ENCODE data around the gene TBATA.
A peak's percentile ranks its signal among the peaks of the same experiment; 100 is the strongest.

The TBATA gene, protein sequence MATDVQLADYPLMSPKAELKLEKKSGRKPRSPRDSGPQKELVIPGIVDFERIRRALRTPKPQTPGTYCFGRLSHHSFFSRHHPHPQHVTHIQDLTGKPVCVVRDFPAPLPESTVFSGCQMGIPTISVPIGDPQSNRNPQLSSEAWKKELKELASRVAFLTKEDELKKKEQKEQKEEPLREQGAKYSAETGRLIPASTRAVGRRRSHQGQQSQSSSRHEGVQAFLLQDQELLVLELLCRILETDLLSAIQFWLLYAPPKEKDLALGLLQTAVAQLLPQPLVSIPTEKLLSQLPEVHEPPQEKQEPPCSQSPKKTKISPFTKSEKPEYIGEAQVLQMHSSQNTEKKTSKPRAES

DNA sequence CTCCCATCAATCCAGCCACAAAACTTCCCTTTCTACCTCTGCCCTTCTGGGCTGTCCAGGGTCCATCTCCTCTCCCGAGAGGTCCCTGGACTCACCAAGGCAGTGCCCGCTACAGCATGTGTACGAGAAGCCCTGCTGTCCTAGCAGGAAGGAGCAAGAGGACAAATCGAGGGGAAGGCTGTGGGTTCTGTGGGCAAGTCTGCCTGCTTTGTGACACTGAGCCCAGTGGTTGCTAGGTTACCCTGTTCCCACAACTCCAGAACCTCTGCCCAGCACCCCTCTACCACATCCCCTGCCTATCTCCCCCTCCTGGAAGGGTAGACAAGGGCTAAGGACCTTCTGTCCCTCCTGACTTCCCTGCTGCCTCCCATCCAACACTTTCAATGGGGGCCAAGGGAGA is at the start of gene TBATA:
TBATA (minus strand) TSS at position 188 of the 400 bp plus-strand sequence. CDS start 1,998 bp downstream, outside the sequence.
- DNase-seq: no peak

DNA sequence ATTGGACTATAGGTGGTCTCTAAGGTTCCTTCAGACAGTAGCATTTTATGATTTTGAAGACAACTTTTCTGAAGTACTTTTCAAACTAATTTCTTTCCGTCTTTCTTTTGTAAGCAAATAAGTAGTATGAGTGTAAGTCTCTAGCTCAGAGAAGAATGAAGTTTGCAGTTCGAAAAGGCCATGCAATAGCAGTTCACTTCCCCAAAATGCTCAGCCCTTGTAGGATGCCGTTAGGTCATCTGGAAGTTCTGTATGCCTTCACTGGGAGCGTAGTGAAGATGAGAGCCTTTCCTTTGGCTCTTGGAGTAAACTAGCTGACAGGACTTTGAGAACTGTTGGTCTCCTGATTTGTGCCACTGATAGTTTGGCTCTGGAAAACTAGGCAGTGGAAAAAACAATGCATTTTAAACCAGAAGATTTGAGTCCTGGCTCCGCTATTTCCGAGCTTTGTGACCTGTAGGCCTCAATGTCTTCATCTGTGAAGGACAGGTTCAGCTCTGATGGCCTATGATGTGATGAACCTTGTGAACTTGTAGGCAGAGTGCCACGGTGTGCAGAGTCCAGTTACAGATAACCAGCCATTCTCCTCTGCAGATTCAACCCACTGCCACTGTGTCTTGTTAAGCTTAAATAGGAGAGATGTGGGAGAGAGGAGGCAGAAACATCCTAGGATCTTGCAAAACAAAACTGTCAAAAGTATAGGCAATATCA is 49.4 kb upstream of the TBATA start:
- DNase-seq: no peak

GRCh38 chr10:70834021-70834420 is 48.8 kb upstream of the TBATA start:
- DNase-seq: no peak

GRCh38 chr10:70833601-70834000 is 48.4 kb upstream of the TBATA start:
- no peak for DNase-seq

GRCh38 chr10:70832852-70833528 is 47.8 kb upstream of the TBATA start:
- no peak for DNase-seq

- no peak for DNase-seq
Measured at GRCh38 chr10:70832221-70832620, 47.0 kb upstream of the TBATA start.

DNA sequence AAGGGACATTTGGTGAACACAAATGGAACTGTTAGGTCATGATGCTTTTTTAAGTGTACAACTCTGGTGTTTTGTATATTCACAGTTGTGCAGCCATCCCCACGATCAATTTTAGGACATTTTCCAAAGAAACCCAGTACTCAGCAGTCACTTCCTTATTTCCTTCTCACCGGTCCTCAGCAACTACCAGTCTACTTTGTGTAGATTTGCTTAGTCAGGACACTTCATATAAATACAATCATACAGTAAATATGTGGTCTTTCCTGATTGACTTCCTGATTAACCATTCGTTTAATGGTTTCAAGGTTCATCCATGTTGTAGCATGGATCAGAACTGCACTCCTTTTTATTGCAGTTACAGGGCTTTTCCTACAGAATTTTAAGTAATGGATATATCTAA is 45.0 kb upstream of the TBATA start:
- no peak for DNase-seq

- DNase-seq: no peak
Measured at GRCh38 chr10:70829543-70829942, 44.4 kb upstream of the TBATA start.

DNA sequence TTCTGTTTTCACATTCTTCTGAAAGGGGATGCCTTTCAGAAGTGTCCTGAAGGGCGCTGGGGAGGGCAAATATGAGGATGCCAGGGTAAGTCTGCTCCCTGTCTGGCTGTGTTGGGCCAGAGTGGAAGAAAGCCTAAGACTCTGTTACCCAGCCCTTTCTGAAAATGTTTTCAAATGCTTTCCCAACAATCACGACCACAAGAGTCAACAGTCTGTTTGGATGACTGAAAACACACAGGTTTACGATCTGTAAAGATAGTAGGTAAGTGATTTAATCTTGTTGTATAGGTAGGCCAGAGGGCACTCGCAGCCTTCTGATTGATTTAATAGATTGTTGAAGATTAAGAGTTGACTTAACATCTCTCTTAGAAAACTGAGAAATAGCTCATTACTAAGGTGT is 43.7 kb upstream of the TBATA start:
- no peak for DNase-seq

DNA sequence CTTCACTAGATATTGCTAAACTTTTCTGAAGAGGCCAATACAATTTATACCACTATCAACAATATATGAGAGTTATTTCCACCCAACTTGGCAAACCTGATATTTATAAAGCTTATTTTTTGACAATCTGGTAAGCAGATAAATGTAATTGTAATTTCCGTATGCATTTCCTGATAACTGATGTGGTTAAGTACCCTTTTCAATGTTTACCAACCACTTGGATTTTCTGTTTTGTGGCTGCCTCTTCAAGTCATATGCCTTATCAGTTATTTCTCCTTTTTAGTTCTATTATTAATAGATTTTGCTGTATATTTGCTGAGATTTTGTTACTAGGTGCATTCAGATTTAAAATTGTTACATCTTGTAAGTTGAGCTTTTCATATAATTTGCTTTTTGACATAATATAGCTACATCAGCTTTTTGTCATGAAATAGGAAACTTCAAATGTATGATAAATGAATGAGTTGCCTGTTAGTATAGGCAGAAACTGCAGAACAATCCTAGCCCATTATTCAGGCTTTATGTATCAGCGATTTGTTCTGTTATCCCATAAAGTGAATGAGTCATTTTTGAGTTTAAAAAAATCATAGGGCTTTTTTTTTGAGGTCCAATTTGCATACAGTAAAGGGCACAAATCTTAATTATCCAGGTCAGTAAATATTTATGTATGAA is 42.0 kb upstream of the TBATA start:
- no peak for DNase-seq

GRCh38 chr10:70822076-70822820 is 37.1 kb upstream of the TBATA start:
- no peak for DNase-seq

DNA sequence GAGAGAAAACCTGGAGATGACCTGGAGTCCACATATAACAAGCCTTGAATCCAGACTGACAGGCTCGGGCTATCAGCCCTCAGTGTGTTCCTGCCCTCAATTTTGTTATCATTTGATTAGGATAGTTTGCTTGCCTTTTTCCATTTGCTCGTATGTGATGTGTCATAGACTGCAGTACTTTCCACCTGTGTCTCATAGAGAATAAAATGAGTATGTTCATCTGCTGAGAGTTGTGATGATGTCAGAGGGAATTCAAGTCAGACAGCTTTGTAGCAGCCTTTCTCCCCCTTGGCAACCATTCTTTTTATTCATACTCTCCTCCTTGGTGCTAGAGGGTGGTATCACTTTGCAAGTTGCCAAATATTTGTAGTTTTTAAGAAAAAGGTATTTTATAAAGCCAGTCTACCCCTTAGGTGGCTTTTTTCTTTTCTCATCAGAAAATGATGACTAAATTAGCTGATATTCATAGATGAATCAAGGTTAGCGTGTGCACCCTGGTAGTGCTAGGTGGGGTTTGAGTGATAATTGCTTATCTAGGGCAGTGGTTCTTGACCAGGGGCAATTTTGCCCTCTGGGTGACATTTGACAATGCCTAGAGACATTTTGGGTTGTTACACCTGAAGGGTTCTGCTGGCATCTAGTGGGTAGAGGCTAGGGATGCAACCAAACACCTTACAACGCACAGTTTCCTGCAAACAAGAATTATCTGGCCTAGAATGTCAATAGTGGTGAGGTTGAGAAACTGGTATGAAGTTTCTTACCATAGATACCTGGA is 36.0 kb upstream of the TBATA start:
- DNase-seq: no peak

DNA sequence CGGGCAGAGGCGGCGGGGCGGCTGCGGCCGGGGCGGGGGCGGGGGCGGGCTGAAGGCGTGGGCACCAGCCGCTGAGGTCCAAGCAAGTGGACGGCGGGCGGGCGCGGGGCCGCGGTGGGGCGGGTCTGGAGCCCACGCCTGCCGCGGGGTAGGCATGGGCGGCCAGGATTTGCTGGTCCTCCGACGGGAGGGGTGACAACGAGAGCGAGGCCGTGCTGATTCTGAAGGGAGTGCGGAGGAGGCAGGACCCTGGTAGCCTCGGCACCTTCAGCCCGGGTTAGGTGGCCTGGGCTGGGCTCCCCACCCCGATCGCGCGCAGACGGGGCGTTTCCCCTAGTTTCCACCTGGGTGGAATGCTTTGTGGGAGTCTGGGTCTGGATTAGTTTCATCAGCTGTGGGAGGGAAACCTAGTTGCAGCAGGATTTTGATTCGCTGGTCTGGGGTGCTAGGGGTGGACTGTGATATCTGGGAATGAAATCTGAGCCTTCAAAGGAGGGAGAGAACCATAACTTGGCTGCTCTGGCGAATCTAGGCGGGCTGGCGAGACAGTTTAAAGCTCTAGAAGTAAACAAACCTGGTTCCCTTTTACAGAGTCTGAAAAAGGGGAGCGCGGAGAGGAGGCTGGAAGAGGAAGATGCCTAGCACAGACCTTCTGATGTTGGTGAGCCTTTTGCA is 31.2 kb upstream of the TBATA start:
- peak; percentile 21 for DNase-seq

GRCh38 chr10:70815504-70816219 is 30.5 kb upstream of the TBATA start, which contains the start of gene SGPL1:
Gene SGPL1 (plus strand): TSS chr10:70815948. CDS start chr10:70816854, 906 bp downstream.
- peak; percentile 84 for DNase-seq

DNA sequence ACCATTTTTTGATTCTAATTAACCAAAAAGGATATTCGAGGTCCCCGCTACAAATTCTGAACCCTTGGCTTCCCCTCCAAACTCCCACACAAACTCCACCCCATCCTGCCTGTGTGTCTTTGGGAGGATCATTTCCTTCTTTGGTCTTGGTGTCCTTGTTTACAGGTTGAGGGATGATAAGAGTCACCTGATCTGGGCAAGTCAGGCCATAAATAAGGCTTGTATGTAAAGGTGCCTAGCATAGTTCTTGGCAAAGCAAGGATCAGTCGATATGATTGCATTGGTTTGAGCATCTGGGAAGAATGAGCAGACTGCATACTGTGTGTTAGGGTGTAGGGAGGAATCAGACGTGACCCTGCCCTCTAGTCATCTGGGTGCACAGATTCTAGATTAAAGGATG is 28.9 kb upstream of the TBATA start:
- DNase-seq: no peak

DNA sequence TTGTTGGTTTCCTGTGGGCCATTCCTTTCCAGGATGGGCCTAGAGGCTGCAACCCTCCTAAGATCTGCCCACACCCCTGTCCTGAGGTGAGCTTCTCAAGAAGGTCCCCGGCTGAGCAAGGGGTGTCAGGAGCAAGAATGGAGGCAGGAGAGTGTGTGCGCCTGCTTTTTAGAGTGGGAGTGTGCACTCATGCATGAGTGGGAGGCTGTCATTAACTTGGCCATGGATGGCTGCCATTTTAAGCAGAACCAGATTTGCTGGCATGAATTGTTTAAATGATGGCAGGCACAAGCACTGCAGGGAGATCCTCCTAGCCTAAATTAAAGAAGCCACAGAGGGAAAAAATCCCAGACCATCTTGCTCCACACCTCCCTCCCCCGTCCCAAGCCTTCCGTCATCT is 27.6 kb upstream of the TBATA start:
- DNase-seq: no peak

GRCh38 chr10:70811881-70812280 is 26.7 kb upstream of the TBATA start:
- no peak for DNase-seq

DNA sequence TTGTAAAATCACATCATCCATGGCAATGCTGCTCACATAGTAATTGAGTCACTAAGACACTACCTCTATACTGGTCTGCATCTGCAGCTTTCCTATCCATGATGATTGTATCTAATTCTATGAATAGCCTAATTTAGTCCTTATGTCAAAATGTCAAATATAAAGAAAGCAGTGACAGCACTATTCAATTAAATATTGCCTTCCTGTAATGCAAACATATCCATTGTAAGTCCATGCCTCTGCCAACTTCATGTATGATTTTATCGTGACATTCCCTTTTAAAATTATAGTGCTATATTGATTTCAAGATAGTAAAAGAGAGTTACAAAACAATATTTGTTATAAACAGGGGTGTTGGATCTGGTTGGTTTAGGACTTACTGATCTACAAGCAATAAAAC is 25.8 kb upstream of the TBATA start:
- DNase-seq: no peak

- DNase-seq: no peak
Measured at GRCh38 chr10:70809726-70810125, 24.5 kb upstream of the TBATA start.

GRCh38 chr10:70809011-70809611 is 23.9 kb upstream of the TBATA start:
- no peak for DNase-seq
